GM19351 (cell line): ENCODE data around the gene SLC22A4.

Source experiments
- ATAC-seq: cut with Tn5 transposase; IDR thresholded peaks from one replicate; pipeline ENCODE4 v1.9.1; 2021; ENCODE audit warnings: mild to moderate bottlenecking, moderate library complexity; ENCODE audit not compliant: unreplicated experiment

Gene SLC22A4

DNA sequence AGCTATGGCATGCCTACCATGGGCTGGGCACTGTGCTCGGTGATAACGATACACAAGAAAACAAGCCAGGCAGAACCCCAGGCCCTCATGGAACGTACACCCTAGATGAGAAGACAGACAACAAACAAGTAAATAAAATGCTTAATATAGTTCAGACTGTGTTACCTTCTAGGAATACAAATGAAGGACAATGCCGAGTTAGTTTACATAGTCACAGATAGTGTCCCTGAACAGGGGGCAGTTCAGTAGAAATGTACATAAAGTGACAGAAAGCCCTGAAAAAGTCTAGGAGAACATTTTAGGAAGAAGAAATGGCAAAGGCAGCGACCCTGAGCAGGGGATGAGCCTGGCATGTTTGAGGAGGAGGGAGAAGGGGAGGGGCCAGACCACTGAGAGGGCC lies 97.1 kb downstream of the SLC22A4 start:
- ATAC-seq, result no peak

GRCh38 chr5:132391870-132392269 lies 97.7 kb downstream of the SLC22A4 start:
- no peak for ATAC-seq

- ATAC-seq, result no peak
These were observed 98.2 kb downstream of the SLC22A4 start for GRCh38 chr5:132392411-132392810.

GRCh38 chr5:132392978-132393825 lies 99.0 kb downstream of the SLC22A4 start:
- no peak for ATAC-seq
